ENCODE results near the gene GRIK4.

The GRIK4 gene

GRCh38 chr11:120931057-120931779, 419.7 kb downstream of the GRIK4 start:
- FAIRE-seq: no peak

GRCh38 chr11:120932305-120932915, 420.9 kb downstream of the GRIK4 start:
- no peak for FAIRE-seq

- no peak for FAIRE-seq
These were observed 424.8 kb downstream of the GRIK4 start for GRCh38 chr11:120936356-120936755.

GRCh38 chr11:120937501-120937900, 426.0 kb downstream of the GRIK4 start:
- FAIRE-seq: no peak

GRCh38 chr11:120938260-120938659, 426.7 kb downstream of the GRIK4 start:
- FAIRE-seq: no peak

- FAIRE-seq: no peak
These were observed 428.8 kb downstream of the GRIK4 start for GRCh38 chr11:120940160-120940848.

GRCh38 chr11:120941000-120941399, 429.5 kb downstream of the GRIK4 start:
- no peak for FAIRE-seq

GRCh38 chr11:120942701-120943100, 431.2 kb downstream of the GRIK4 start:
- FAIRE-seq: no peak

GRCh38 chr11:120945042-120945441, 433.5 kb downstream of the GRIK4 start:
- no peak for FAIRE-seq

GRCh38 chr11:120950880-120951279, 439.3 kb downstream of the GRIK4 start:
- FAIRE-seq: no peak

GRCh38 chr11:120952461-120953434, 441.2 kb downstream of the GRIK4 start:
- no peak for FAIRE-seq

- FAIRE-seq: no peak
These were observed 442.8 kb downstream of the GRIK4 start for GRCh38 chr11:120954381-120954780.

- no peak for FAIRE-seq
These were observed 445.4 kb downstream of the GRIK4 start for GRCh38 chr11:120956710-120957495.

GRCh38 chr11:120958185-120958584, 446.6 kb downstream of the GRIK4 start:
- FAIRE-seq: no peak

- no peak for FAIRE-seq
These were observed 447.6 kb downstream of the GRIK4 start for GRCh38 chr11:120959189-120959588.

- FAIRE-seq: no peak
These were observed 453.3 kb downstream of the GRIK4 start for GRCh38 chr11:120964857-120965256.

- no peak for FAIRE-seq
These were observed 455.3 kb downstream of the GRIK4 start for GRCh38 chr11:120966840-120967239.

GRCh38 chr11:120969993-120970392, 458.4 kb downstream of the GRIK4 start:
- no peak for FAIRE-seq

GRCh38 chr11:120971825-120972224, 460.3 kb downstream of the GRIK4 start:
- FAIRE-seq: no peak

GRCh38 chr11:120972621-120973020, 461.1 kb downstream of the GRIK4 start:
- FAIRE-seq: no peak

- FAIRE-seq: no peak
These were observed 462.0 kb downstream of the GRIK4 start for GRCh38 chr11:120973501-120973900.

GRCh38 chr11:120974466-120974865, 462.9 kb downstream of the GRIK4 start:
- no peak for FAIRE-seq

Measured in A204.1 (cell line).